ENCODE measurements around the gene IL22RA2. TPM values are rescaled to one million over a fixed set of nuclear protein-coding genes. Genes with fewer than 3 reads are reported as not detected.

IL22RA2 gene
- total RNA-seq, 1 donor from 2014 or later = not detected

DNA sequence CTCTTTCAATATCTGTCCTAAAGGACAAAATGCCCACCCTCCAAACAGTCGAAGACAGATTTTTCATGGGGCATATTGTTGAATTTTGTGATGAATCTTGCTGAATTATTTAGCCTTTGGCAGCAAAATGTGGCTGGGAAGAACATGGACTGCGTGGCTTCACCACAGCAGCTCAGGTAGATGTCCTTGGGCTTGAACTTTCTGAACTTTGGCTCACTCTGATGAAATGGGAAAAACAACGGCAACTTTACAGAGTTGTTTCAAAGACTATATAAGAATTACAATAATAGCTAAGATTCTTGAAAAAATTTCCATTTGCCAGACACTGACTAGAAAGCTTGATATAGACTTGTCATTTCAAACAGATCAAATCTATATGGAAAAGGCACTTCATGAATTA is 75.9 kb downstream of the IL22RA2 start:
- DNase-seq (ENCODE audit: low spot score) = no peak

DNA sequence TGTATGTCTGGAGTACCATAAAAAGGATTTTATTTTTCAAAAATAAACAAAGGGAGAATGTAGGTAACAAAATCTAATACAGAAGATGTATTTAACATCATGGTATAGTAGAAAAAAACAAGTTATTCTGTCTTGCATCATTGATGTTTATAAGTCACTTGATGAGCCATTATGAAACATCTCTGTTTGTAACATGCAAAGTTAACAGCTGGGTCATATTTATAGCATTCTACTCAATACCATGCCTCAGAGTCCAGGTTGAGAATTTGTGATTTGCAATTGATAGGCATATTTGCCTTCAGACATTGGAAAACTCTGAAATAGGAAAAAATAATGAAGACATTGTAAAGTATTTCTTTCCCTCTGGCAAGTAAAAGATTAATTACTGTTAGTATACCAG is 76.4 kb downstream of the IL22RA2 start:
- no peak for DNase-seq (ENCODE audit: low spot score)

DNA sequence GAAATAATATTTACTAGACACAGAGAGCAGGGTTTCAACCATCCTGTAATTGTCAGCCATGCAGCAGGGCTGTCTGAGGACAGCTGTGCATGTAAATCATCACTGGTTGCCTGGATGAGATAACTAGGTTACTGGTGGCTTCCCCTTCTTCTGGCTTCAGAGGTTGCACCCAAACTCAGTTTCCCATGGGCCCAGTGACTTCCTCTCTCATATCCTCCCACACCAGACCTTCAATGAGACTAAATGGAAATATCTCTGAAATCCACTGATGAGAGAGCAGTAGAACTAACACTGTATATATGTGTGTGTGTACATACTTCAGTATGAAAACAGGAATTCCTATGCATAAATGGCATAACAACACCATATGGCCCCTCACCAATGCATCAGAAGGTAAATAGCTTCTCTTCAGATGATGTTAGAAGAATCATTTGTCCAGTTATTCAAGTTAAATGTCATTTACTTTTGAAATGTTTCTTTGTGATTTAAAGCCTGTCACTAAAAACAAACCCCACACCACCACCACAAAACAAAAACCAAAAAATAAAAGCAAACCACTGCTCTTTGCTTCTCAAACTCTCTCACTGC is 77.7 kb downstream of the IL22RA2 start:
- no peak for DNase-seq (ENCODE audit: low spot score)

DNA sequence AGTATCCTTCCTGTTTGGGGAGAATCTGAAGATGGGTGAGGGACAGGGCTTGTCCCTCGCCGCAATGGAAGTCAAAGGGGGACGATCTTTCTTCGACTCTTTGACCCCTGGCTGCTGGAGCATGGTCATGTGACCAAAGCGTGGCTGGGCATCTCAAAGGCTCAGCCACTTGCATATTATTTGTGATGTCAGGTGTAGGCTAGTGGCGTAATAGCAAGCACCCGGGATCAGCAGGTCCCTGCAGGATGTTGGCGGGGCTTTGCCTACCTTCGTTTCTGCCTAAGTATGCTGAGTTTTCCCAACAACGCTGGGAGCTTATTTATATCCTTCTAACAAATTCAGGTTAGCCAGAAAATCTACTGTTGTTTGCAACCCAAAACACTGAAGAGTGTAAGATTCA is 78.4 kb downstream of the IL22RA2 start:
- no peak for DNase-seq (ENCODE audit: low spot score)

DNA sequence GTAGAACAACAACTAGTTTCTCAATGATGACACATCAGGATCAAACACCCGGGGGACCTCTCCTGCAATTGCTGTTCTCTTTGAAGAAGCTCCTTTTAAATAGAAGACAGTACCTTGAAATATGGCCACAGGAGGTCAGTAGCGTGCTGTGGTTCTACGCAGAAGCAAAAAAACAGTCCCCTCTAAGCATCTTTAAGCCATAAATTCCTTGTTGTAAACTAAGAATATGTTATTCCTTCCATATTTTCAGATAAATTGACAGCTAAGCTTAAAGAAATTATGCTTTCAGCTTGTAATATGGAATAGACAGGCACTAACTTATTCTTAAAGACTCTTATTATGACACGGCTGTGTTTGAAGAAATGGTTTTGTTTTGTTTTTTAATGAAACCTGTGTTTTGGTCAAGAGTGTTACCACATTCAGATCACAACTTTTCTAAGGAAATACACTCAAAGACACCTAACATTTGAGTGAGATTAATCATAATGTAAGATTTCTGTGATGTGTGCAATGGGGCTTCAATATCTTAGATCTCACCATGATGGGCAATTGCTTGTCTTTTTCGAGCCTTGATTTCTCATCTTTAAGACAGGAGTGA is 78.9 kb downstream of the IL22RA2 start:
- no peak for DNase-seq (ENCODE audit: low spot score)

Other genes starting within 250 kb of the IL22RA2 start
- gene IL20RA, start 128.7 kb downstream of the IL22RA2 start, total RNA-seq = 0.93 TPM
- gene IFNGR1, start 45.7 kb upstream of the IL22RA2 start, total RNA-seq = 148 TPM